Left hindlimb (tissue), 1 donor: ENCODE results near the gene RASAL1.

ENCODE experiments used
- DNase-seq: peaks from one replicate; pipeline ENCODE4 v3.0.0-alpha.2; 2018

The RASAL1 gene

DNA sequence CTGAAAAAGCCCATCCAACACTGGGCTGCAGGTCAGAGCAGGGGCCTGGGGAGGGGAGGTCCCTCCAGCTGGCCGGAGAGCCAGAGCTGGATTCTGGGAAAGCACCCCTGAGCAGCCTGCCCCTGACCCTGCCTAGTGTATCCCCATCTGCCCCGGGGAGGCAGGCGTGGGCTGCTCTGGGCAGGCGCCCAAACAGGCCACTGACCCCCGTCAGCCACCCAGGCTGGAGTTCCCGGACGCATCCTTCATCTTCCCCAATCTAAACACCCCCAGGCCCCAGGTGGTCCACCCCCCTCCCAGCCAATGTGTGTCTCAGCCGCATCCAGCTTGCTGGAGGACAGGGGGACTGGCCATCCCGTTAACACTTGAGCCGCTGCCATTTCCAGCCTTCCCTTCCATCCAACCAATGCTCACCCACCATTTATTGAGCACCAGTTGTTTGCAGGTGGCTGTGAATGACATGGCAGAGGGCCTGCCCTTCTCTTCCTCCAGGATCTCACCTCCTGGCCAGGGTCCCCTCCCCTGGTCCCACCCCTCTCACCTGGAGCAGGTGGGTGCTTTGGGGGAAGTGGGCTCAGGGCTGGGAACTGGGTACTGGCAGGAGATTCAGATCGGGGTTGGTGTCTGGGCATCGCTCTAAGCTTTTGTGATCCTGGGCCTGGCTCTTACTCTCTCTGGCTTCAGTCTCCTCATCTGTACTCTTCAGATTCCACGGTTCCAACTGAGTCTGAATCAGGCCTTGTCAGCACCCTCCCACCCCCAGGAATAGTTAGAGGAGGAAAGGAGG is 79.8 kb downstream of the RASAL1 start:
- DNase-seq = no peak

DNA sequence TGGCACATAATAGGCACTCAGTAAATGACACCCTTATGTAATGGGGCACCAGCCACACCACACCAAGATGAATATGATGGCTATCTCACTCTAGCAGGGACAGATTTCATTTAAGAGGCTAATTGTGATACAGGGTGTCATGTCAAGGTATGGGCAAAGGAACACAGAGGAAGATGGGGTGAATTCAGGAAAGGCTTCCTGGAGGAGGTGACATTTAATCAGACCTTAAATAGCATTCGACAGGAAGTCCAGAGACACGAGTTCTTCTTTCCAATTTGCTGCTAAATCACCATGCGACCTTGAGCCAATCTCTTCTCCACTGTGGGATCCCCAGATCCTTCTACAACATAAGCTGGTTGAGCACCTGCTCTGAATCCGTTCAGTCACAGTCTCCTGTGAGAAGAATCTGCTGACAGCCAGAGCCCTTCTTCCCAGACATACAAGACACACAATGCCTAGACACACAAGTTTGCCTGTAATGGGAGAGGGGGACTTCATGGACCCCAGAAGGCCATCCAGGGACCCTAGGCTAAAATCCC is 80.5 kb downstream of the RASAL1 start:
- no peak for DNase-seq

DNA sequence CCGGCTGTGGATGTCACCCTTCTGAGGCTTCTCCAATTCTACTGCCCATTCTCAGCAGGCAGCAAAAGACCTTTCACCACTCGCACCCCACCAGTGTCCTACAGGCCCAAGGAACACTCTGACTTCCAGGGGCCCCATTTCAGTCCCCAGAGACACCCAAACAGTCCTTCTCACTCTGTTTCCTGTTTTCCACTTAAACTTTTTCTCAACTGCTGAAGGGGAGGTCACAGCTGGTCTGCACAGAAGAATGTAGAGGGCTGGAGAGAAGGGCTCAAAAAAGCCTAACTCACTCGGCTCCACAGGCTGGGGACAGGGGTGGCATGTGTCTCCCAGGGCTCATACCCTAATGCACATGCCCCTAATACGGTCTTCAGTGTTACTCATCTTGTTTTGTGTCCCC is 83.2 kb downstream of the RASAL1 start:
- DNase-seq = no peak

DNA sequence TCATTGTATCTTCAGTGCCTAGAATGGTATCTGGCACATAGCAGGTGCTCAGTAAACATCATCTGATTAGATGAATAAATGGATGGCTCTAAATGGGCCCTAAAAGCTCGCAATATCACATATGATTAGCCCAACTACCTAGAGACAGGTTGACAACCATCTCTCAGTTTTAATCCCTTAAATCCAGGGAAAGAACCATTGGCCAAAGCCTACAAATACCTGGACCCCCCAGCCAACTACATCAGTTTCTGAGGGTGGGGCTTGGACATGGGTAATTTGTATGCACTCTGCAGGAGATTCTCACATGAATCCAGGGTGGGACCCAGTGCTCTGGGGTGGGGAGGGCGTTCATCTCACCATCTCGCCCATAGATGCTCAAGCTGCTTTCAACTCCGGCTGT is 83.8 kb downstream of the RASAL1 start:
- DNase-seq = no peak

DNA sequence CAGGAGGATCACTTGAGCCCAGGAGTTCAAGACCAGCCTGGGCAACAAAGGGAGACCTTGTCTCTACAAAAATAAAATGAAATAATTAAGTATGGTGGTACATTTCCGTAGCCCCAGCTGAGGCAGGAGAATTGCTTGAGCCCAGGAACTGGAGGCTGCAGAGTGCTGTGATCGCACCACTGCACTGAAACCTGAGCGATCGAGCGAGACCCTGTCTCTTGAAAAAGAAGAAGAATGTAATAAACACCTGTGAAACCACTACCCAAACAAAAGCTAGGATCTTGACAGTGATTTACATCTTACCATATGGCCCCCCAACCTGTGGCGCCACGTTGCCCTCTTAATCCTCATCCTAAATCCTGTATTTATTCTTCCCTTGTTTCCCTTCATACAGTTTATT is 84.8 kb downstream of the RASAL1 start:
- no peak for DNase-seq

DNA sequence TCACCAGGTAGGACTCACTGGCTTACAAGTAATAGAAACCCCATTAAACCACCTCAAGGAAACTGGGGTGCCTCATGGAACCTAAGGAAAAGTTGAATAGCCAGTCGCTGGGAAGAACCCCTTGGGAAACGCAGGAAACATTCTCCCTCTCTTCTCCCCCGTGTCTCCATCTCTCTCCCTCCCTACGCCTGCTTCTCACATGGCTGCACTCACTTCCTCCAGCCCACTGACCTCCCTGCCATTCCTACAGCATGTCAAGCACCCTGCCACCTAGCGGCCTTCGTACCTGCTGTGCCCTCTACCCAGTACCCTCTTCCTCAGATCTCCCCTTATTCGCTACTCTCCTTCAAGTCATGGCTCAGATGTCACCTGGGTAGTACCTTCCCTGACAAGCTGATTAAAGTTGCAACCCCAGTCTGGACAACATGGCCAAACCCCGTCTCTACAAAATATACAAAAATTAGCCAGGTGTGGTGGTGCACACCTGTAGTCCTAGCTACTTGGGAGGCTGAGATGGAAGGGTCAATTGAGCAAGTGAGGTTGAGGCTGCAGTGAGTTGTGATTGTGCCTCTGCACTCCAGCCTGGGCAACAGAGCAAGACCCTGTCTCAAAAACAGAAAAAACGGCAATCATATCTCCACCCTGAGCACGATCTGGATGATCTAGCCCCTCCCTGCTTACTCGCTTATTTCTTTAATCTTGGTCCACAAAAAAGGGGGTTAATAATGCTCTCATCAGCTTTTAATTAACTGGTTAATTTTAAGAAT is 85.4 kb downstream of the RASAL1 start:
- no peak for DNase-seq
